Panc1 (cell line): ENCODE data around the gene CDK11A. TPM values are rescaled to one million over a fixed set of nuclear protein-coding genes. Genes with fewer than 3 reads are reported as not detected.

ENCODE experiments used
- ATAC-seq: fragments of 200-7000 bp; cut with Tn5 transposase; 2 replicates; pipeline ENCODE4 v1.9.1; 2020; ENCODE audit warnings: mild to moderate bottlenecking, moderate library complexity
- BruUV-seq: library from RNA; stranded (reverse); fragments of 400-500 nt; replicated peaks from 2 replicates; lab custom pipeline; 2021; lab: Mats Ljungman, UMichigan
- CTCF ChIA-PET: fragments of 300-600 bp; sonication (Branson Sonifier 250); formaldehyde crosslinking; loops from one replicate; lab custom pipeline; 2022; ENCODE audit warnings: antibody characterized with exemption; lab: Charles Lee
- POLR2A ChIA-PET: fragments of 300-600 bp; sonication (Branson Sonifier 250); formaldehyde crosslinking; loops from one replicate; lab custom pipeline; 2022; ENCODE audit warnings: antibody characterized with exemption; lab: Charles Lee
- DNase-seq: peaks from one replicate; pipeline ENCODE4 v3.0.0-alpha.2; 2010; ENCODE audit warnings: low read depth, low spot score
- H3K27ac ChIP-seq: 2 replicates; pipeline ENCODE4 v1.5.1; 2011; ENCODE audit warnings: mild to moderate bottlenecking, low read length, inconsistent platforms
- H3K27me3 ChIP-seq: fragments of 200-500 bp; sonication (Bioruptor generic); 2 replicates; pipeline ENCODE4 v1.6.0; 2014; ENCODE audit warnings: low read length, inconsistent platforms; ENCODE audit not compliant: control insufficient read depth, insufficient read depth
- H3K36me3 ChIP-seq: fragments of 200-500 bp; sonication (Bioruptor generic); 2 replicates; pipeline ENCODE4 v1.5.1; 2014; ENCODE audit warnings: inconsistent platforms, mild to moderate bottlenecking, low read length, moderate library complexity; ENCODE audit not compliant: control insufficient read depth, insufficient read depth
- H3K4me1 ChIP-seq: 2 replicates; pipeline ENCODE4 v1.5.1; 2011; ENCODE audit warnings: inconsistent platforms, mild to moderate bottlenecking, low read length, moderate library complexity; ENCODE audit not compliant: control insufficient read depth, insufficient read depth
- H3K4me3 ChIP-seq, 2 experiments: 2 replicates each; pipeline ENCODE4 v1.5.1; 2011 to 2012; ENCODE audit warnings: low read depth in 2 of 2, low read length in 2 of 2, mild to moderate bottlenecking in 2 of 2, inconsistent platforms in 1 of 2, moderate library complexity in 1 of 2
- H3K9me3 ChIP-seq: fragments of 200-500 bp; sonication (Bioruptor generic); 2 replicates; pipeline ENCODE4 v1.5.1; 2014; ENCODE audit warnings: low read depth, mild to moderate bottlenecking, inconsistent platforms, low read length, moderate library complexity; ENCODE audit not compliant: control insufficient read depth, insufficient read depth
- CTCF ChIP-seq: fragments of 450-650 bp; IDR thresholded peaks from 2 replicates; pipeline ENCODE4 v1.5.1; 2017; ENCODE audit warnings: mild to moderate bottlenecking
- POLR2AphosphoS5 ChIP-seq: IDR thresholded peaks from 2 replicates; pipeline ENCODE4 v1.6.1; 2012; ENCODE audit warnings: mild to moderate bottlenecking, low read depth, low read length, moderate library complexity
- REST ChIP-seq, 2 experiments: IDR thresholded peaks; 2 replicates each; pipeline ENCODE4 v1.6.1; 2011 to 2012; ENCODE audit warnings: low read depth in 2 of 2, control low read depth in 1 of 2, low read length in 1 of 2, mild to moderate bottlenecking in 1 of 2, moderate library complexity in 1 of 2; ENCODE audit not compliant: insufficient read depth in 1 of 2
- SIN3A ChIP-seq: IDR thresholded peaks from 2 replicates; pipeline ENCODE4 v1.6.1; 2012; ENCODE audit warnings: low read depth, mild to moderate bottlenecking, low read length, moderate library complexity, borderline replicate concordance; ENCODE audit not compliant: insufficient read depth
- TCF7L2 ChIP-seq: IDR thresholded peaks from 2 replicates; pipeline ENCODE4 v1.6.1; 2011; ENCODE audit warnings: mild to moderate bottlenecking, low read depth, low read length, inconsistent platforms
- in situ Hi-C: cut with HindIII; loops from 2 replicates; pipeline ENCODE4 v1.10.0; 2016; ENCODE audit warnings: low sequenced_read_pairs, low pct_unique_long_range_greater_than_20kb
- intact Hi-C: fragments of 100-400 bp; cut with micrococcal nuclease; formaldehyde crosslinking; loops from one replicate; pipeline ENCODE4 v1.10.0; 2022; ENCODE audit not compliant: unreplicated experiment
- total RNA-seq: library from RNA; stranded (reverse); gene quantifications from one replicate; pipeline ENCODE4 v1.2.1, GENCODE V29; 2021; ENCODE audit not compliant: unreplicated experiment

The CDK11A gene
- total RNA-seq, 1 experiment from 2014 or later = 83.6 TPM

- no peaks in the 10 kb centered on the region for H3K27me3 ChIP-seq
- ATAC-seq (no peak), DNase-seq (no peak)
- no peaks in the 10 kb centered on the region for H3K9me3 ChIP-seq
- intact Hi-C loops (no loop called here), in situ Hi-C loops (no loop called here)
- BruUV-seq = no TSS peak
- POLR2A ChIA-PET = no interaction called here
- CTCF ChIA-PET = interaction anchor here (0.5 kb wide), 1 partner anchor 130 kb away, joined by 6 read pairs; no protein-coding TSS in a partner anchor
- H3K4me1 ChIP-seq = peaks cover 36% of the 10 kb centered on the region
- H3K4me3 ChIP-seq = no peak overlapping the region
- H3K27ac ChIP-seq = no peak overlapping the region
- TF ChIP-seq POLR2AphosphoS5 (no peak), TCF7L2 (no peak), REST (IDR thresholded peaks at IDR 0.05; ENCODE audit: insufficient read depth in 1 of 2, low read depth in 2 of 2, low read length in 1 of 2) (no peak), CTCF (no peak), SIN3A (no peak)
- no peaks in the 10 kb centered on the region for H3K36me3 ChIP-seq
Observed at GRCh38 chr1:1683104-1683905, 40.9 kb downstream of the CDK11A start.

- DNase-seq (no peak), ATAC-seq (no peak; the same call in 1 of the 2 replicates)
- no TSS peak for BruUV-seq
- in situ Hi-C loops = no loop called here
- no peaks in the 10 kb centered on the region for H3K27me3 ChIP-seq
- ChIA-PET CTCF (no interaction called here), POLR2A (interaction anchor here (0.7 kb wide), 1 partner anchor 63 kb away, joined by 13 read pairs; no protein-coding TSS in a partner anchor)
- H3K27ac ChIP-seq = no peak overlapping the region
- H3K4me3 ChIP-seq = no peak overlapping the region
- H3K36me3 ChIP-seq = no peaks in the 10 kb centered on the region
- intact Hi-C loops = no loop called here
- no peak for TF ChIP-seq CTCF
- TF ChIP-seq POLR2AphosphoS5 = no peak
- TF ChIP-seq REST (IDR thresholded peaks at IDR 0.05; ENCODE audit: insufficient read depth in 1 of 2, low read depth in 2 of 2, low read length in 1 of 2) = no peak
- no peak for TF ChIP-seq TCF7L2
- no peak for TF ChIP-seq SIN3A
- H3K9me3 ChIP-seq = no peaks in the 10 kb centered on the region
- peaks cover 25% of the 10 kb centered on the region for H3K4me1 ChIP-seq
Observed at GRCh38 chr1:1680912-1681273, 43.3 kb downstream of the CDK11A start.
